IMR-90 (cell line): ENCODE results near the gene HIF1AN. TPM values are rescaled to one million over a fixed set of nuclear protein-coding genes. Genes with fewer than 3 reads are reported as not detected.

ENCODE experiments used
- ATAC-seq: fragments of 200-7000 bp; cut with Tn5 transposase; 2 replicates; pipeline ENCODE4 v1.9.1; 2020; ENCODE audit warnings: low read depth, mild to moderate bottlenecking, moderate library complexity
- BruUV-seq: library from RNA; stranded (reverse); fragments of 400-500 nt; replicated peaks from 2 replicates; lab custom pipeline; 2021; lab: Mats Ljungman, UMichigan
- CTCF ChIA-PET: fragments of 300-600 bp; formaldehyde crosslinking; extraction: SDS; loops from one replicate; lab custom pipeline; 2021; ENCODE audit warnings: antibody characterized with exemption; lab: Yijun Ruan, JAX
- POLR2A ChIA-PET: fragments of 300-600 bp; sonication (Branson Sonifier 250); formaldehyde crosslinking; loops from one replicate; lab custom pipeline; 2022; ENCODE audit warnings: antibody characterized with exemption; ENCODE audit not compliant: unreplicated experiment; lab: Charles Lee
- DNase-seq: peaks from one replicate; pipeline ENCODE4 v3.0.0; 2013
- H2AFZ ChIP-seq: replicated peaks from 2 replicates; pipeline ENCODE3; 2013; ENCODE audit warnings: low read length, mild to moderate bottlenecking; ENCODE audit not compliant: poor library complexity
- H2AK5ac ChIP-seq: 2 replicates; pipeline ENCODE4 v1.6.1; 2013; ENCODE audit warnings: low read depth, low read length, inconsistent platforms
- H2AK9ac ChIP-seq: replicated peaks from 2 replicates; pipeline ENCODE3; 2013; ENCODE audit warnings: mild to moderate bottlenecking, low read depth, low read length, moderate library complexity; ENCODE audit not compliant: poor library complexity
- H2BK120ac ChIP-seq: 2 replicates; pipeline ENCODE4 v1.6.1; 2013; ENCODE audit warnings: low read depth, low read length, inconsistent platforms
- H2BK15ac ChIP-seq: 3 replicates; pipeline ENCODE4 v1.6.1; 2013; ENCODE audit warnings: low read depth, low read length, inconsistent platforms
- H2BK20ac ChIP-seq: 2 replicates; pipeline ENCODE4 v1.6.1; 2013; ENCODE audit warnings: low read depth, mild to moderate bottlenecking, inconsistent platforms, low read length, moderate library complexity
- H2BK5ac ChIP-seq: 2 replicates; pipeline ENCODE4 v1.6.1; 2013; ENCODE audit warnings: mild to moderate bottlenecking, low read depth, low read length, inconsistent platforms; ENCODE audit not compliant: poor library complexity, severe bottlenecking
- H3K14ac ChIP-seq: replicated peaks from 2 replicates; pipeline ENCODE4 v1.6.1; 2013; ENCODE audit warnings: low read depth, low read length, inconsistent platforms
- H3K18ac ChIP-seq: 2 replicates; pipeline ENCODE4 v1.6.1; 2013; ENCODE audit warnings: low read depth, low read length, control low read depth
- H3K23ac ChIP-seq: 2 replicates; pipeline ENCODE4 v1.6.1; 2013; ENCODE audit warnings: low read depth, low read length, inconsistent platforms
- H3K27ac ChIP-seq: 2 replicates; pipeline ENCODE4 v1.5.1; 2013; ENCODE audit warnings: mild to moderate bottlenecking, control low read depth, low read length; ENCODE audit not compliant: insufficient read depth
- H3K27me3 ChIP-seq: 2 replicates; pipeline ENCODE4 v1.6.1; 2013; ENCODE audit warnings: low read length; ENCODE audit not compliant: control insufficient read depth, insufficient read depth
- H3K36me3 ChIP-seq: 2 replicates; pipeline ENCODE4 v1.6.1; 2013; ENCODE audit warnings: low read length, mixed read lengths; ENCODE audit not compliant: control insufficient read depth, insufficient read depth
- H3K4ac ChIP-seq: 2 replicates; pipeline ENCODE4 v1.6.1; 2013; ENCODE audit warnings: low read depth, low read length, inconsistent platforms
- H3K4me1 ChIP-seq: 2 replicates; pipeline ENCODE4 v1.6.1; 2013; ENCODE audit warnings: low read length, mixed read lengths; ENCODE audit not compliant: control insufficient read depth, insufficient read depth
- H3K4me2 ChIP-seq: 2 replicates; pipeline ENCODE4 v1.6.1; 2013; ENCODE audit warnings: low read depth, mild to moderate bottlenecking, control low read depth, low read length, moderate library complexity
- H3K4me3 ChIP-seq: 2 replicates; pipeline ENCODE4 v1.5.1; 2013; ENCODE audit warnings: low read depth, mild to moderate bottlenecking, control low read depth, low read length, moderate library complexity; ENCODE audit not compliant: insufficient read depth
- H3K56ac ChIP-seq: 2 replicates; pipeline ENCODE4 v1.6.1; 2013; ENCODE audit warnings: low read length, inconsistent platforms; ENCODE audit not compliant: insufficient read depth; ENCODE audit errors: extremely low read depth
- H3K79me1 ChIP-seq, 2 experiments: 2 replicates each; pipeline ENCODE4 v1.6.1; 2013; ENCODE audit warnings: low read length in 2 of 2, inconsistent platforms in 1 of 2, low read depth in 1 of 2
- H3K9ac ChIP-seq: 2 replicates; pipeline ENCODE4 v1.6.1; 2013; ENCODE audit warnings: low read depth, low read length, control low read depth
- H3K9me1 ChIP-seq: 2 replicates; pipeline ENCODE4 v1.6.1; 2013; ENCODE audit warnings: low read length, inconsistent platforms; ENCODE audit not compliant: insufficient read depth
- H3K9me3 ChIP-seq: 2 replicates; pipeline ENCODE4 v1.6.1; 2013; ENCODE audit warnings: low read length; ENCODE audit not compliant: control insufficient read depth, insufficient read depth
- H4K20me1 ChIP-seq: 2 replicates; pipeline ENCODE4 v1.6.1; 2013; ENCODE audit warnings: low read length, inconsistent platforms; ENCODE audit not compliant: insufficient read depth
- H4K5ac ChIP-seq: 2 replicates; pipeline ENCODE4 v1.6.1; 2013; ENCODE audit warnings: mild to moderate bottlenecking, low read depth, low read length, control low read depth
- H4K8ac ChIP-seq, 2 experiments: 2 replicates each; pipeline ENCODE4 v1.6.1; 2013; ENCODE audit warnings: low read depth in 2 of 2, low read length in 2 of 2, control low read depth in 1 of 2, inconsistent platforms in 1 of 2
- H4K91ac ChIP-seq: 2 replicates; pipeline ENCODE4 v1.6.1; 2013; ENCODE audit warnings: low read depth, low read length, inconsistent platforms; ENCODE audit not compliant: insufficient read depth
- FOS ChIP-seq: fragments of 150-350 bp; IDR thresholded peaks from 2 replicates; pipeline ENCODE4 v1.6.1; 2016; ENCODE audit warnings: low read depth, low read length
- MAFK ChIP-seq: IDR thresholded peaks from 2 replicates; pipeline ENCODE4 v1.6.1; 2012; ENCODE audit warnings: low read depth, low read length, improper control_type of control experiment
- MAZ ChIP-seq: IDR thresholded peaks from 2 replicates; pipeline ENCODE4 v1.6.1; 2012; ENCODE audit warnings: low read depth, mild to moderate bottlenecking, low read length, improper control_type of control experiment, moderate library complexity, borderline replicate concordance
- NFE2L2 ChIP-seq: fragments of 150-350 bp; IDR thresholded peaks from 2 replicates; pipeline ENCODE4 v1.6.1; 2016; ENCODE audit warnings: low read depth, mild to moderate bottlenecking, low read length
- dilution Hi-C: fragments of 300-500 bp; cut with HindIII; formaldehyde crosslinking; loops from one replicate; pipeline ENCODE4 v1.14.3; 2018; ENCODE audit warnings: low sequenced_read_pairs; ENCODE audit not compliant: unreplicated experiment
- in situ Hi-C: fragments of 300-500 bp; cut with MboI; formaldehyde crosslinking; loops from 3 replicates; pipeline ENCODE4 v1.14.3; 2019; ENCODE audit warnings: low sequenced_read_pairs, inconsistent platforms, mixed read lengths
- intact Hi-C: fragments of 100-400 bp; cut with micrococcal nuclease; formaldehyde crosslinking; loops from 2 replicates; pipeline ENCODE4 v1.10.0; 2022
- polyA plus RNA-seq, 3 experiments: library from polyadenylated mRNA; depleted of rRNA; stranded (reverse); fragments of >200 nt; gene quantifications; 2 replicates each; pipeline ENCODE4 v1.2.3, GENCODE V29; 2012; ENCODE audit warnings: low replicate concordance in 1 of 3
- total RNA-seq: library from RNA; depleted of rRNA; stranded (reverse); fragments of >200 nt; gene quantifications from 2 replicates; pipeline ENCODE4 v1.2.3, GENCODE V29; 2012
- TF ChIP-seq, protein P1 (sequence below): fragments of 150-350 bp; IDR thresholded peaks from 2 replicates; pipeline ENCODE4 v1.6.1; 2017; ENCODE audit warnings: mild to moderate bottlenecking, antibody characterized with exemption, low read length, low read depth

HIF1AN gene
- total and polyA plus RNA-seq, 2 of the 4 experiments (the other 2 are of a cell fraction) = 10.2 to 10.3 TPM

DNA sequence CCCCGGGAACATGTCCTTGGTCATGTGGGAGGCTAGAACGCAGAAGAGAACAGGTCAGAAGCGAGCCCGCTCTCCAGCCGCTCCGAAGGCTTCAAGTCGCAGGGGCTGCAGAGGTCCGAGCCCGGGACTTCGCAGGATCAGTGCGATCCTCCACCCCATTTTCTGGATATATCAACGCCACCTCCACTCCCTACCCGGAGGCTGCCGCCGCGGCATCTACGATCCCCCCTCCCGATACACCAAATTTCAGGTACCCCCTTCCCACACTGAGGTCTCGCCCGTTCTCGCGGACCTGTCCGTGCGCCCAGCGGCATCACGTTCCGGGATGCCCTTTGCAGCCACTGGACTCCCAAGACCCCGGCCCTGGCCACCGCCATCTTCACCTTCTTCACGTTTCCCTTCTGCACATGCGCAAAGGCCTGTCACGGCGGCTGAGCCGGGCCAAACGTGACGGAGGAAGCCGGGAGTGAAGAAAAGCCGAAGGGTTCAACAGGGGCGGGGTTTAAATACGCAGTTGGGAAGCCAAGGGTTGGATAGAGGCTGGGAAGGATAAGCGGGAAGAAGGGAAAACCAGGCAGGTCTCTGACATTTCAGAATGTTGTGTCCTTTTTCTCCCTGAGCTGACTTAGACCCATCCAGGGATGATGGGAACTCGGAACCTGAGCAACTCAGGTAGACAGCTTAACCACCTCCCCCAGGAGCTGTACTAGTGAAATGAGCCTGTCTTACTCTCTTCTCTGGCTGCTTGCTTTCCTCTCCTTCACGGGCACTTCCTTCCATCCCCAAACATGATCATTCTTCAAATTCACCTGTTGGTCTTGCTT, 6.1 kb upstream of the HIF1AN start, which contains the start of gene NDUFB8 (continued):
- TF ChIP-seq, protein P1, sequence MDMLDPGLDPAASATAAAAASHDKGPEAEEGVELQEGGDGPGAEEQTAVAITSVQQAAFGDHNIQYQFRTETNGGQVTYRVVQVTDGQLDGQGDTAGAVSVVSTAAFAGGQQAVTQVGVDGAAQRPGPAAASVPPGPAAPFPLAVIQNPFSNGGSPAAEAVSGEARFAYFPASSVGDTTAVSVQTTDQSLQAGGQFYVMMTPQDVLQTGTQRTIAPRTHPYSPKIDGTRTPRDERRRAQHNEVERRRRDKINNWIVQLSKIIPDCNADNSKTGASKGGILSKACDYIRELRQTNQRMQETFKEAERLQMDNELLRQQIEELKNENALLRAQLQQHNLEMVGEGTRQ = 0 out of 2 replicates have a peak, but pooled peaks have one; percentile 24
- TF ChIP-seq MAZ = no peak

- Histone ChIP-seq H3K27ac (no peak overlapping the region), H2BK20ac (no peak overlapping the region), H2BK15ac (no peak overlapping the region), H3K23ac (no peak overlapping the region), H3K9ac (no peak overlapping the region), H4K5ac (no peak overlapping the region), H2BK5ac (no peak overlapping the region), H3K36me3 (peaks cover 2% of the 10 kb centered on the region), H3K14ac (no peak overlapping the region), H3K79me1 (peaks cover 15 to 41% of the 10 kb centered on the region in 2 experiments), H4K20me1 (0 out of 2 replicates have a peak, but pooled peaks cover 6% of the 10 kb centered on the region), H4K91ac (no peak overlapping the region), H3K4me3 (no peak overlapping the region), H2AK9ac (no peak overlapping the region), H3K4me2 (no peak overlapping the region), H3K4me1 (peaks cover 5% of the 10 kb centered on the region), H3K18ac (no peak overlapping the region), H3K4ac (no peak overlapping the region), H3K9me1 (peaks cover 13% of the 10 kb centered on the region), H3K56ac (no peak overlapping the region), H2AFZ (no peak overlapping the region), H3K9me3 (no peaks in the 10 kb centered on the region), H2AK5ac (no peak overlapping the region), H4K8ac (no peak overlapping the region), H2BK120ac (no peak overlapping the region), H3K27me3 (no peaks in the 10 kb centered on the region)
- DNase-seq (no peak), ATAC-seq (no peak)
- CTCF ChIA-PET = no interaction called here
- POLR2A ChIA-PET = no interaction called here
- intact Hi-C loops = no loop called here
- dilution Hi-C loops = no loop called here
- in situ Hi-C loops = no loop called here
- no peak for TF ChIP-seq FOS
- TF ChIP-seq NFE2L2 = no peak
- no peak for TF ChIP-seq MAFK
- TF ChIP-seq MAZ = no peak
- BruUV-seq = no TSS peak
Measured at GRCh38 chr10:100531761-100532160, 4.0 kb upstream of the HIF1AN start.
